ENCODE measurements around the gene NSD2.
"Not testable (repeated sequence)": the region's sequence is repeated elsewhere in the genome, so short reads cannot be mapped to it uniquely, and the experiment has no call there.

NSD2 gene

GRCh38 chr4:1842339-1842895 is 28.8 kb upstream of the NSD2 start:
- TF ChIP-seq CTCF (IDR thresholded peaks at IDR 0.05; ENCODE audit: insufficient read depth, low read length) = no peak
- no peak for TF ChIP-seq SPI1 (IDR thresholded peaks at IDR 0.05; ENCODE audit: borderline replicate concordance, low read depth)
- TF ChIP-seq POLR2AphosphoS5 (IDR thresholded peaks at IDR 0.05; ENCODE audit: low read depth) = no peak
- no peak for TF ChIP-seq REST (IDR thresholded peaks at IDR 0.05; ENCODE audit: insufficient replicate concordance, low read depth)
- TF ChIP-seq GABPA (IDR thresholded peaks at IDR 0.05; ENCODE audit: low read depth) = no peak
- Histone ChIP-seq H3K27me3 (ENCODE audit: insufficient read depth, poor library complexity, severe bottlenecking) (no peaks in the 10 kb centered on the region), H3K27ac (replicated peaks) (no peak overlapping the region), H3K4me3 (replicated peaks; ENCODE audit: insufficient read depth, low read length) (no peak overlapping the region)
- no peak for DNase-seq (ENCODE audit: low read depth in 1 of 2, low spot score in 1 of 2)

GRCh38 chr4:1842993-1843448 is 28.2 kb upstream of the NSD2 start:
- DNase-seq (ENCODE audit: low read depth in 1 of 2, low spot score in 1 of 2) = no peak
- Histone ChIP-seq H3K27me3 (ENCODE audit: insufficient read depth, poor library complexity, severe bottlenecking) (no peaks in the 10 kb centered on the region), H3K27ac (replicated peaks) (no peak overlapping the region), H3K4me3 (replicated peaks; ENCODE audit: insufficient read depth, low read length) (no peak overlapping the region)
- TF ChIP-seq GABPA (IDR thresholded peaks at IDR 0.05; ENCODE audit: low read depth) = no peak
- TF ChIP-seq POLR2AphosphoS5 (IDR thresholded peaks at IDR 0.05; ENCODE audit: low read depth) = no peak
- TF ChIP-seq SPI1 (IDR thresholded peaks at IDR 0.05; ENCODE audit: borderline replicate concordance, low read depth) = no peak
- TF ChIP-seq REST (IDR thresholded peaks at IDR 0.05; ENCODE audit: insufficient replicate concordance, low read depth) = no peak
- no peak for TF ChIP-seq CTCF (IDR thresholded peaks at IDR 0.05; ENCODE audit: insufficient read depth, low read length)

- H3K27me3 ChIP-seq (ENCODE audit: insufficient read depth, poor library complexity, severe bottlenecking) = no peaks in the 10 kb centered on the region
- no peak overlapping the region for H3K27ac ChIP-seq (replicated peaks)
- TF ChIP-seq SPI1 (IDR thresholded peaks at IDR 0.05; ENCODE audit: borderline replicate concordance, low read depth) = no peak
- DNase-seq (ENCODE audit: low read depth in 1 of 2, low spot score in 1 of 2) = no peak
- no peak overlapping the region for H3K4me3 ChIP-seq (replicated peaks; ENCODE audit: insufficient read depth, low read length)
Observed at GRCh38 chr4:1843852-1844251, 27.3 kb upstream of the NSD2 start.

GRCh38 chr4:1844618-1845017 is 26.6 kb upstream of the NSD2 start:
- H3K27me3 ChIP-seq (ENCODE audit: insufficient read depth, poor library complexity, severe bottlenecking); H3K4me3 ChIP-seq (replicated peaks; ENCODE audit: insufficient read depth, low read length); H3K27ac ChIP-seq (replicated peaks); DNase-seq (ENCODE audit: low read depth in 1 of 2, low spot score in 1 of 2): not testable (repeated sequence)

GRCh38 chr4:1846580-1846979 is 24.6 kb upstream of the NSD2 start:
- Histone ChIP-seq H3K27ac (replicated peaks) (no peak overlapping the region), H3K4me3 (replicated peaks; ENCODE audit: insufficient read depth, low read length) (no peak overlapping the region), H3K27me3 (ENCODE audit: insufficient read depth, poor library complexity, severe bottlenecking) (no peaks in the 10 kb centered on the region)
- TF ChIP-seq SPI1 (IDR thresholded peaks at IDR 0.05; ENCODE audit: borderline replicate concordance, low read depth) (no peak), REST (IDR thresholded peaks at IDR 0.05; ENCODE audit: insufficient replicate concordance, low read depth) (no peak), GABPA (IDR thresholded peaks at IDR 0.05; ENCODE audit: low read depth) (no peak), CTCF (IDR thresholded peaks at IDR 0.05; ENCODE audit: insufficient read depth, low read length) (no peak), POLR2AphosphoS5 (IDR thresholded peaks at IDR 0.05; ENCODE audit: low read depth) (no peak)
- DNase-seq (ENCODE audit: low read depth in 1 of 2, low spot score in 1 of 2) = no peak
